Liver (tissue), 3 donors: Measurements from ENCODE around the gene OR2Z1.

ENCODE experiments used
- CTCF ChIP-seq: fragments of 150-350 bp; IDR thresholded peaks from 2 replicates; pipeline ENCODE4 v1.5.1; 2017; ENCODE audit warnings: improper control_type of control experiment, low read depth, low read length; ENCODE audit not compliant: missing input control
- EGR1 ChIP-seq, 2 donors: IDR thresholded peaks; 2 replicates each; pipeline ENCODE4 v1.6.1; 2016 to 2018; ENCODE audit warnings: antibody characterized with exemption in 2 of 2, low read depth in 2 of 2
- GABPA ChIP-seq, 2 donors: IDR thresholded peaks in 1 of 2; conservative IDR thresholded peaks in 1 of 2; 2 replicates each; pipeline ENCODE4 v1.6.1; 2016; ENCODE audit warnings: antibody characterized with exemption in 2 of 2, mild to moderate bottlenecking in 1 of 2, moderate library complexity in 1 of 2
- JUND ChIP-seq, 2 donors: IDR thresholded peaks; 2 replicates each; pipeline ENCODE4 v1.6.1; 2016; ENCODE audit warnings: antibody characterized with exemption in 2 of 2
- RAD21 ChIP-seq, 2 donors: IDR thresholded peaks; 2 replicates each; pipeline ENCODE4 v1.6.1; 2016; ENCODE audit warnings: antibody characterized with exemption in 2 of 2, mild to moderate bottlenecking in 2 of 2
- RXRA ChIP-seq, 2 donors: IDR thresholded peaks; 2 replicates each; pipeline ENCODE4 v1.6.1; 2017 to 2018; ENCODE audit warnings: antibody characterized with exemption in 2 of 2, mild to moderate bottlenecking in 1 of 2
- SP1 ChIP-seq: IDR thresholded peaks from 2 replicates; pipeline ENCODE4 v1.6.1; 2018; ENCODE audit warnings: antibody characterized with exemption, mild to moderate bottlenecking
- TAF1 ChIP-seq: conservative IDR thresholded peaks from 2 replicates; pipeline ENCODE4 v1.6.1; 2016; ENCODE audit warnings: antibody characterized with exemption, mild to moderate bottlenecking
- YY1 ChIP-seq: IDR thresholded peaks from 2 replicates; pipeline ENCODE4 v1.6.1; 2016; ENCODE audit warnings: antibody characterized with exemption, mild to moderate bottlenecking
- TF ChIP-seq, protein P1 (sequence below): IDR thresholded peaks from 2 replicates; pipeline ENCODE4 v1.6.1; 2016; ENCODE audit warnings: antibody characterized with exemption, mild to moderate bottlenecking
- TF ChIP-seq, protein P2 (sequence below): IDR thresholded peaks from 2 replicates; pipeline ENCODE4 v1.6.1; 2016; ENCODE audit warnings: antibody characterized with exemption
- donor health status: healthy.
- donor health status: healthy.

- no peak for TF ChIP-seq JUND (IDR thresholded peaks at IDR 0.05)
- TF ChIP-seq CTCF: no peak
- no peak for TF ChIP-seq RXRA (IDR thresholded peaks at IDR 0.05)
- TF ChIP-seq SP1: no peak
- TF ChIP-seq GABPA (IDR thresholded peaks at IDR 0.05 in 1 of 2, conservative IDR thresholded peaks at IDR 0.05 in 1 of 2): no peak
- no peak for TF ChIP-seq EGR1 (IDR thresholded peaks at IDR 0.05; ENCODE audit: low read depth in 2 of 2)
- TF ChIP-seq TAF1: no peak
- TF ChIP-seq, protein P1, sequence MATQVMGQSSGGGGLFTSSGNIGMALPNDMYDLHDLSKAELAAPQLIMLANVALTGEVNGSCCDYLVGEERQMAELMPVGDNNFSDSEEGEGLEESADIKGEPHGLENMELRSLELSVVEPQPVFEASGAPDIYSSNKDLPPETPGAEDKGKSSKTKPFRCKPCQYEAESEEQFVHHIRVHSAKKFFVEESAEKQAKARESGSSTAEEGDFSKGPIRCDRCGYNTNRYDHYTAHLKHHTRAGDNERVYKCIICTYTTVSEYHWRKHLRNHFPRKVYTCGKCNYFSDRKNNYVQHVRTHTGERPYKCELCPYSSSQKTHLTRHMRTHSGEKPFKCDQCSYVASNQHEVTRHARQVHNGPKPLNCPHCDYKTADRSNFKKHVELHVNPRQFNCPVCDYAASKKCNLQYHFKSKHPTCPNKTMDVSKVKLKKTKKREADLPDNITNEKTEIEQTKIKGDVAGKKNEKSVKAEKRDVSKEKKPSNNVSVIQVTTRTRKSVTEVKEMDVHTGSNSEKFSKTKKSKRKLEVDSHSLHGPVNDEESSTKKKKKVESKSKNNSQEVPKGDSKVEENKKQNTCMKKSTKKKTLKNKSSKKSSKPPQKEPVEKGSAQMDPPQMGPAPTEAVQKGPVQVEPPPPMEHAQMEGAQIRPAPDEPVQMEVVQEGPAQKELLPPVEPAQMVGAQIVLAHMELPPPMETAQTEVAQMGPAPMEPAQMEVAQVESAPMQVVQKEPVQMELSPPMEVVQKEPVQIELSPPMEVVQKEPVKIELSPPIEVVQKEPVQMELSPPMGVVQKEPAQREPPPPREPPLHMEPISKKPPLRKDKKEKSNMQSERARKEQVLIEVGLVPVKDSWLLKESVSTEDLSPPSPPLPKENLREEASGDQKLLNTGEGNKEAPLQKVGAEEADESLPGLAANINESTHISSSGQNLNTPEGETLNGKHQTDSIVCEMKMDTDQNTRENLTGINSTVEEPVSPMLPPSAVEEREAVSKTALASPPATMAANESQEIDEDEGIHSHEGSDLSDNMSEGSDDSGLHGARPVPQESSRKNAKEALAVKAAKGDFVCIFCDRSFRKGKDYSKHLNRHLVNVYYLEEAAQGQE: no peak
- TF ChIP-seq, protein P2, sequence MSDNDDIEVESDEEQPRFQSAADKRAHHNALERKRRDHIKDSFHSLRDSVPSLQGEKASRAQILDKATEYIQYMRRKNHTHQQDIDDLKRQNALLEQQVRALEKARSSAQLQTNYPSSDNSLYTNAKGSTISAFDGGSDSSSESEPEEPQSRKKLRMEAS: no peak
- TF ChIP-seq YY1: no peak
- no peak for TF ChIP-seq RAD21 (IDR thresholded peaks at IDR 0.05)
Observed at GRCh38 chr19:8705742-8706141, 15.7 kb upstream of the OR2Z1 start.
